Glomerular visceral epithelial cell (primary cell): ENCODE data around the gene CALM3.
"Not testable (repeated sequence)": the region's sequence is repeated elsewhere in the genome, so short reads cannot be mapped to it uniquely, and the experiment has no call there.

Source experiments
- DNase-seq: peaks from one replicate; pipeline ENCODE4 v3.0.0-alpha.2; 2016; ENCODE audit errors: extremely low spot score

CALM3 gene

DNA sequence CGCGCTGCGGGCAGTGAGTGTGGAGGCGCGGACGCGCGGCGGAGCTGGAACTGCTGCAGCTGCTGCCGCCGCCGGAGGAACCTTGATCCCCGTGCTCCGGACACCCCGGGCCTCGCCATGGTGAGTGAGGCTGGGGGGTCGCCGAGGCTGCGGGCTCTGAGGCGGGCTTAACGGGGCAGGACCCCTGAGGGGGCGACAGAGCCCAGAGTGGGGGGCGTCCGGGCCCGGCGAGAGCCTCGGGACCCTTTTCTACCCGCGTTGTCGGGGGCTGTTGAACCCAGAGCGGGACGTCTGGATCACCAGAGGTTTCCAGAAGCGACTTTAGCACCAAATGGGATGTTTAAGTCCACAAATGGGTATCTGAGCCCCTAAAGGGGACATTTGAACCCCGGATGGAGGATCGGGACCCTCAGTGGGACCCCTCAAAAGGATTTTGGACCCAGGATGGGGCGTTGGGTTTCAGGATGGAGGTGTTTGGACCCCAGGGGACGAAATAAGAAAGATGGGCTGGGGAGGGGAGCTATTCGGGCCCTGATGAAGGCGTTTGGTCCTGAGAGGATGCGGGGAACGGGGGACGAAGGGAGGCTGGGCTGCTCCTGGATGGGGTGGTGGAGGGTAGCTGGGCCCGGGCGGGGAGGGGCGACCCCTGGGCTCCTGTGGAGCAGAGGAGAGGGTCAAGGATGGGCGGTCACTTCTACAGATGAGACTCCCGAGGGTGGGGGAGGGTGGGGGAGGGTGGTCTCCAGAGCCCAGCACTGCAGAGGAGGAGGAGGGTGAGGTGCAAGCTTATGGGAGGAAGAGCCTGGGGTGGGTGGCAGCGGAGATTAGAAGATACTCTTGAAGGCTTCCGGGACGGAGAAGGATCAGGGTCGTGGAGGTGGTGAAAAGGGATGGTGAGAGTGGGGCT, at the start of gene CALM3:
CALM3 (plus strand) TSS at position 13 of the 907 bp plus-strand sequence; CDS start at position 118, 105 bp downstream.
- DNase-seq = no peak

DNA sequence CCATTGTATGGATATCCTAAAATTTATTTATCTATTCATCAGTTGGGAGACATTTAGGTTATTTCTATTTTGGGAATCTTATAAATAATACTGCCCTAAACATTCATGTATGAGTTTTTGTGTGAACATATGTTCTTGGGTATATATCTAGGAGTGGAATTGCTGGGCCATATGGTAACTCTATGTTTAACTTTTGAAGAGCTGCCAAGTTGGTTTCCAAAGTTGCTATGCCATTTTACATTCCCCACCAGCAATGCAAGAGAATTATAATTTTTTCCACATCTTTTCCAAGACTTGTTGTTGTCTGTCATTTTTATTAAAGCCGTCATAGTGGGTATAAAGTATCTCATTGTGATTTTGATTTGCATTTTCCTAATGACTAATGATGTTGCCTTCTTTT, 48.2 kb upstream of the CALM3 start:
- DNase-seq = no peak

DNA sequence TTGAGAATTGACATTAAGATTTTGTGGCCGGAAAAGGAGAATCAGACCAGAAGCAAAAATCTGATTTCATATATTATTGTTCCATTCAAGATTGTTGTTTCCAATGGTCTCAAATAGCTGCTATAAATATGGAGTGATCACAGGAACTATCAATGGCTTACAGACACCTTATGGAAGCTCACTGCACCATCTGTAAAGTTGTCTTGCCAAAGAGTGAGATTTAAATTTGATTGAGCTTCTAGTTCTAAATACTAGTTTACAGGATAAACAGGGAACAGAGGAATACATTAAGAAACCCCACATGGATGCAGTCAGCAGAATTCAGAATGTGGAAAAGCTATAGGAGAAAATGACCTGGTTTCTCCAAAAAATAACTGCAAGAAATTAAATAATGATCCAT, 47.0 kb upstream of the CALM3 start:
- DNase-seq = no peak

DNA sequence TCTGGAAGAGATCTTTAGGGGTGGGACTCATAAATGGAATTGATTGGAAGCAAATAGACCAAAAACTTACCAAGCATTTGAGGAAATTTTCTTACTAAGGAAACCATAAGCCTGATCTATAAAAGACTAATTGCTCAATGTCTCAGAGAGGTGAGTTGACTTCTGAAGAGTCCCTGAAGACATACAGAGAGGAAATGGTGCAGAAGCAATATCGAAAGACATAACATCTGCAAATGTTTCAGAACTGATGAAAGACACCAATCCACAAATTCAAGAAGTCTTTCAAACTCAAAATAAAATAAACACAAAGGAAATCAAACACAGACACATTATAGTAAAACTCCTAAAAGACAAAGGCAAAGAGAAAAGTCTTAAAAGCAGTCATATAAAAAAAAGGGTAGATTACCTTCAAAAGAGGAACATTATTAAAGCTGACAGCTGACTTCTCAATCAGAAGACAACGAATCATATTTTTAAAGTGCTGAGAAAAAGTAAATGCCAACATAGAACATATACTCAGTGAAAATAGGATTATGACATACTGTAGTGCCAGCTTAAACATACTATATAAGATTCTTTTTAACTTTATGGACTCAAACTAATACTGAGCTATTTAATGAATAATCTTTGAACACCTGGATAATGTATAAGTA, 45.4 kb upstream of the CALM3 start:
- DNase-seq = no peak

DNA sequence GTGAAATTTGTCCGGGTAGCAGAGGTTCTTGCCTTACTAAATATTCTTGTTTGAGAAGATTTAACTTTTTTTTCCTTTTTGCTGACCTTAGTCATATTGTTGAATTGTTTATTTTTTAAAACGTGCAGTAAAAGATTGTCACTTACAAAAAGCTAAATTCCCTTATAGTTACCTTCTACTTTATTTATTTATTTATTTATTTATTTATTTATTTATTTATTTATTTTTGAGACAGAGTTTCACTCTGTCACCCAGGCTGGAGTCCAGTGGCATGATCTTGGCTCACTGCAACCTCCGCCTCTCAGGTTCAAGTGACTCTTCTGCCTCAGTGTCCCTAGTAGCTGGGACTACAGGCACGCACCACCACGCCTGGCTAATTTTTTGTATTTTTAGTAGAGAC, 44.7 kb upstream of the CALM3 start:
- not testable (repeated sequence) for DNase-seq

DNA sequence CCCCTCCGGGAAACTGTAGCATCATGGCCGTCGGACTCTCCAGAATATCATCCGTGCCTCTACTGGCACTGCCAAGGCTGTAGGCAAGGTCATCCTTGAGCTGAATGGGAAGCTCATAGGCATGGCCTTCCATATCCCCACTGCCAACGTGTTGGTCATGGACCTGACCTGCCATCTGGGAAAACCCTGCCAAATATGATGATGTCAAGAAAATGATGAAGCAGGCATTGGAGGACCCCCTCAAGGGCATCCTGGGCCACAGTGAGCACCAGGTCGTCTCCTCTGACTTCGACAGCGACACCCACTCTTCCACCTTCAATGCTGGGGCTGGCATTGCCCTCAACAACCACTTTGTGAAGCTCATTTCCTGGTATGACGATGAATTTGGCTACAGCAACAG, 41.9 kb upstream of the CALM3 start:
- DNase-seq = no peak

DNA sequence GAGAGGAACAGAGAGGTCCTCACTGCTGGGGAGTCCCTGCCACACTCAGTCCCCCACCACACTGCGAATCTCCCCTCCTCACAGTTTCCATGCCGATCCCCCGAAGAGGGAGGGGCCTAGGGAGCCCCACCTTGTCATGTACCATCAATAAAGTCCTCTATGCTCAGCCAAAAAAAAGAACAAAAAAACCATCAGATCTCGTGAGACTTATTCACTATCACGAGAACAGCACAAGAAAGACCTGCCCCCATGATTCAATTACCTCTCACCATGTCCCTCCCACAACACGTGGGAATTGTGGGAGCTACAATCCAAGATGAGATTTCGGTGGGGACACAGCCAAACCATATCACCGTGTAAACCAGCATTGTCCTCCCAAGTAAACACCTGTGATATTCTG, 41.5 kb upstream of the CALM3 start:
- DNase-seq = not testable (repeated sequence)

DNA sequence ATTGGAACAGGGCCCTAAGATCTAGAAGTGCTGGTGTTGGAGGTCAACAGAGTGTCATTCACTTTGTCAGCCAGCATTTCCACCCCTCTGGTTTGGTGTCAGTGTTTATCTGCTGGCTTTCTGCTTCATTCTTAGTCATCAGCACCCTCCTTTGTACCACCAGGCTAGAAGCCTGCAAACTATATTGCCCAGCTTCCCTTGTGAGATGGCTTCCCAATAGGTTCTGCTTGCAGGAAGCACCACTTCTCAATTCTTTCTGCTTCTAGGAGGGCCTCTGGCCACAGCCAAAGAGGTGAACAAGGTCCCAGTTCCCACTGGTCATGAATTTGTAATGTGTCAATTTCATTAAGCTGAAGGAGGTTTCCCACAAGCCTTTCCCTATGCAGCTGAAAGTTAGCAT, 36.4 kb upstream of the CALM3 start:
- no peak for DNase-seq

DNA sequence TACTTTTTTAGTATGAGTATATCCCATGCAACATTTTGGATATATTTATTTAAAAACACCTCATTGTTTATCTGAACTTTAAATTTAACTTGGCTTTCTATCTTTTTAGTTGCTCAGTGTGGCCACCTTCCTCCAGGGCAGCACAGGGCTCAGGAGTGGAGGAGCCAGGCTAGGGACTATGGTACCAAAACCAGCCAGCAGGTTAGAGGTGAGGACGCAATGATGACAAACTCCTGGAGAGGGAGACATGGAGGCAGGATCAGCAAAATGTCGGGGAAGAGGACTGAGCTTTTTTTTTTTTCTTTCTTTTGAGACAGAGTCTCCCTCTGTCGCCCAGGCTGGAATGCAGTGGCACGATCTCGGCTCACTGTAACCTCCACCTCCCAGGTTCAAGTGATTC, 29.6 kb upstream of the CALM3 start:
- peak; percentile 21 for DNase-seq

DNA sequence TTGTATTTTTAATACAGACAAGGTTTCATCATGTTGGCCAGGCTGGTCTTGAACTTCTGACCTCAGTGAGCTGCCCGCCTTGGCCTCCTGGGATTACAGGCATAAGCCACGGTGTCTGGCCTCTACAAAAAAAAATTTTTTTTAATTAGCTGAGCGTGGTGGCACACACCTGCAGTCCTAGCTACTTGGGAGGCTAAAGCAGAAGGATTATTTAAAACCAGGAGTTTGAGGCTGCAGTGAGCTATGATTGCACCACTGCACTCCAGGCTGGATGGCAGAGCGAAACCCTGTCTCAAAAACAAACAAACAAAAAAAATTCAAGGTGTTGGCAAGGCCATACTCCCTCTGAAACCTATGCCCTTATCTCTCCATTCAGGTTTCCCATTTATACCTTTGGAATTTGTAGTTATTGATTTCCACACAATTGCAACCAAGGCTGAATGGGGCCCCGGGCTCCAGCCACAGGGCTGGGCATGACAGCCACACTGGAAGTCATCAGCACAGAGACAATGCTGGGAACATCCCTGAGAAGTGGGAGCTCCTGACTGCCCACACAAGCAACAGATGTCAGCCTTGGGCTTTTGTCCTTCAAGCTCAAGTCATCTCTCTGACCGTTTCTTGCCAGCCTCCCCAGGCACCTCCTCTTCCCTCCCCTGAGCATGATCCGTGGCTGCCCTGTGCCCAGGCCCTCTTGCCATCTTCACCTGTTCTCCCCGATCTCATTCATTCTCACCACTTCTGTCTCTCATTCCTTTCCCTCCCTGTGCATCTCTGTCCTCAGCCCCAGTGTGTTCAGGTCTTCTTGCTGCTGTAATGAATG, 27.2 kb upstream of the CALM3 start:
- DNase-seq = no peak

DNA sequence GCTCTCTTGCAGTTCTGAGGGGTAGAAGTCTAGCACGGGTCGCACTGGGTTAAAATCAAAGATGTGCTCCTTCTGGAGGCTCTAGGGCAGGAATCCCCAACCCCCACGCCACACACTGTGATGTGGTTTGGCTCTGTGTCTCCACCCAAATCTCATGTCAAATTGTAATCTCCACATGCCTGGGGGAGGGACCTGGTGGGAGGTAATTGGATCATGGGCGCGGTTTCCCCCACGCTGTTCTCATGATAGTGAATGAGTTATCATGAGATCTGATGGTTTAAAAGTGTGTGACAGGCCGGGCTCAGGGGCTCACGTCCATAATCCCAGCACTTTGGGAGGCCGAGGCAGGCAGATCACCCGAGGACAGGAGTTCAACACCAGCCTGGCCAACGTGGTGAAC, 26.6 kb upstream of the CALM3 start:
- no peak for DNase-seq

DNA sequence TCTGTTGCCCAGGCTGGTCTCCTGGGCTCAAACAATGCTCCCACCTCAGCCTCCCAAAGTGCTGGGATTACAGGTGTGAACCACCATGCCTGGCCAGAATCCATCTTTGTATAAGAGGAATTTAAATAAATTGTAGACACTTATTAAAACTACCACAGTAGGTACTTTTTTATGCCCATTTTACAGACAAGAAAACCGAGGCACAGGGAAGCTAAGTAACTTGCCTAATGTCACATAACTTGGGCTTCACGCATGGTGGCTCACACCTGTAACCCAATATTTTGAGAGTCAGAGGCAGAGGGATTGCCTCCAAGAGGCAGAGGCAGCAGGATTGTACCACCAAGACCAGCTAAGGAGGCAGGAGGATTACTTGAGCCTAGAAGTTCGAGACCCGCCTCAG, 22.7 kb upstream of the CALM3 start:
- DNase-seq = no peak

DNA sequence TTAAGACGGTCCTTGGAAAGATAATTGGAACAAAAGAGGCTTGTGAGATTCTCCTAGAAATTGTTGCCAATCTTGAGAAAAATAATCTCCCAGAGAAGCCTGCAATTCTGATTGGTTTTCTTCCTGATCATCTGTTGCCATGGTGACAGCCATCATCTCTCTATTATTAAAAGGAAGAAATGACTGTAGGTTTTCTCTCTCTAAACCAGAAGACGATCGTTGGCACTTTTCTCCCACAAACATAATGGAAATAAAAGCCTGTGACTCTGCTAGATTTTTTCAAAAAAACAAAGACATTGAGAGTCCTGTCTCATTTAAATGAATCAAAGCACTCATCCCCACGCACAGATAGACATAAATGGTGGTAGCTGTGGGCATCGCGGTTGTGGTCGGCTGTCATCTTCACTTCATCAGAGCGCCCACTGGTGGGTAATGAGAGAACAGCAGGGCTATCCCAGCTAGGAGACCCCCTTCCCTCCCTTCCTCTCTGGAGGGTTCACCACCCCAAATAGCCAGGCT, 21.7 kb upstream of the CALM3 start:
- DNase-seq = no peak

DNA sequence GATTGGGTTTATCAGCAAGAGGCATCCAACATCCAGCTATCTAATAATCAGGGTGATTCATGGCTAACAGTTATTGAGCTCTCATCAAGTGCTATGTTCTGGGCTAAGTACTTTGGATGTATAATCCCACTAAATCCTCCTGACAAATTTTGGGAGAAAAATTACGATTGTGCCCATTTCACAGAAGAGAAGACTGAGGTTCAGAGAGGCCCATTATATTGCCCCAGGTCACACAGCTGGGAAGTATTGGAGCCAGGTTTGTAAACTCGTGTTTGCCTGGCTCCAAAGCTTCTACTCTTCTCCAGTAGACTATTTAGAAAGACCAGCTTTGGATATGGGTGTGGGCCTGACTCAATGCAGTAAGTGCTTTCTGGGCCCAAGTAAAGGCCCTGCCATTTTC, 20.9 kb upstream of the CALM3 start:
- no peak for DNase-seq

DNA sequence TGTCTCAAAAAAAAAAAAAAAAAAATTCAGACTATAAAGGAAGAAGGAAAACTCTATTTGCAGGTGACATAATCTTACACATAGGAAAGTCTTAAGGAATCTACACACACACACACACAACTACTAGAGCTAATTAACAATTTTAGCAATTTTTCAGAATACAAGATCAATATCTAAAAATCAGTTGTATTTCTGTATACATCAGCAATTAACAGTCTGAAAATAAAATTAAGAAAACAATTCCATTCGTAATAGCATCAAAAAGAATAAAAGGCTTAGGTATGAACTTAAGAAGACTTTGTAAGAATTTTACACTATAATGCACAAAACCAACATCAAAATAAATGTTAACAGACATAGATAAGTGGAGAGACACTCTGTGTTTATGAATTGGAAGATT, 15.6 kb upstream of the CALM3 start:
- no peak for DNase-seq

DNA sequence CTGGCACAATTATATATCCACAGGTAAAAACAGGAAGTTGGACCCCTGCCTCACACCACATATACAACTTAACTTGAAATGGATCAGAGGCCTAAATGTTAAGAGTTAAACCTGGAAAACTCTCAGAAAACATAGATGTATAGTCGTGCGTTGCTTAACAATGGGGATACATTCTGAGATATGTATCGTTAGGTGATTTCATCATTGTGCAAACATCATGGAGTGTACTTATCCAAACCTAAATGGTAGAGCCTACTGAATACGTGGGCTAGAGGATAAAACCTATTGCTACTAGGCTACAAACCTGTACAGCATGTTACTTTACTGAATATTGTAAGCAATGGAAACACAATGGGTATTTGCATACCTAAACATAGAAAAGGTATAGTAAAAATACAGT, 14.8 kb upstream of the CALM3 start:
- DNase-seq = no peak

DNA sequence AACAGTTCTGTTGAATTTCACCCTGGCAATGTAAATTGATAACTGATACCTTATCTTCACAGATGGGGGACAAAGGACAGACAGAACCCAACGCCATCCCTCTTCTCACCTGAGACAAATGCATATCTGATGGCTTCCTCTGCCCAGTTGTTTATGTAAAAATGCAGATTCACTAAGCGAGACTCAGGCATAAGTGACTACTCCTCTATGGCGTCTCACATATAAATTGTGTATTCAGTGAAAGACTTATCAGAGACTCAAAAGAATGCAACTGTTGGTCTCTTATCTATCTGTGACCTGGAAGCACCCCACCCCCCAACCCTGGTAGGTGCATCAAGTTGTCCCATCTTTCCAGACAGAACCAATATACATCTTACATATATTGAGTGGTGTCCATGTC, 13.3 kb upstream of the CALM3 start:
- DNase-seq = no peak

DNA sequence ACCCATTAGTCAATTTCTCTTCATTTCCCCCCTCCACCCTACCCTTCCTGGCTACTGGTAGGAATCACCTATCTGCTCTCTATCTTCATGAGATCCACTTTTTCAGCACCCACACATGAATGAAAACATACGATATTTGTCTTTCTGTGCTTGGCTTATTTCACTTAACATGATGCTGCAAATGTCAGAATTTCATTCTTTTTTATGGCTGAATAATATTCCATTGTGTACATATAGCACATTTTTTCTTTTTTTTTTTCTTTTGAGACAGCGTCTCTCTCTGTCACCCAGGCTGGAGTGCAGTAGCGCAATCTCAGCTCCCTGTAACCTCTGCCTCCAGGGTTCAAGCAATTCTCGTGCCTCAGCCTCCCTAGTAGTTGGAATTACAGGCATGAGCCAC, 9.9 kb upstream of the CALM3 start:
- no peak for DNase-seq

DNA sequence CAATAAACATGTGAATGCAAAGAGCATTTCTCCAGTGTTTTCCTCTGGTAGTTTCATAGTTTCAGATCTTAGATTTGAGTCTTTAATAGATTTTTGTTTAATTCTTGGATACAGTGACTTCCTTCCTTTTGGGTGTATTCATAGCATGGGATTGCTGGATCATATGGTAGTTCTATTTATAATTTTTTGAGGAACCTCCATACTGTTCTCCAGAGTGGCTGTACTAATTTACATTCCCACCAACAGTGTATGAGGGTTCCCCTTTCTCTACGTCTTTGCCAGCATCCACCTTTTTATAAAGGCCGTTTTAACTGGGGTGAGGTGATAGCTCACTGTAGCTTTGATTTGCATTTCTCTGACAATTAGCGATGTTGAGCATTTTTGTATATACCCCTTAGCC, 9.3 kb upstream of the CALM3 start:
- no peak for DNase-seq

DNA sequence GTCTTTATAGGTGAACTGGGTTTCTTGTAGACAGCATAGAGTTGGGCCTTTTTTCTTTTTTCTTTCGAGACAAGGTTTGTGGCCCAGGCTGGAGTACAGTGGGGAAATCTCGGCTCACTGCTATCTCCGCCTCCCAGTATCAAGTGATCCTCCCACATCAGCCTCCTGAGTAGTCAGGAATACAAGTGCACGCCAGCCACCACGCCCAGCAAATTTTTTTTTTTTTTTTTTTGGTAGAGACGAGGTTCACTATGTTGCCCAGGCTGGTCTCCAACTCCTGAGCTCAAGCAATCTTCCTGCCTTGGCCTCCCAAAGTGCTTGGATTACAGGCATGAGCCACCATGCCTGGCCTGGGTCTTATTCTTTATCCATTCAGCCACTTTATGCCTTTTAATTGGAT, 5.1 kb upstream of the CALM3 start:
- DNase-seq = no peak

DNA sequence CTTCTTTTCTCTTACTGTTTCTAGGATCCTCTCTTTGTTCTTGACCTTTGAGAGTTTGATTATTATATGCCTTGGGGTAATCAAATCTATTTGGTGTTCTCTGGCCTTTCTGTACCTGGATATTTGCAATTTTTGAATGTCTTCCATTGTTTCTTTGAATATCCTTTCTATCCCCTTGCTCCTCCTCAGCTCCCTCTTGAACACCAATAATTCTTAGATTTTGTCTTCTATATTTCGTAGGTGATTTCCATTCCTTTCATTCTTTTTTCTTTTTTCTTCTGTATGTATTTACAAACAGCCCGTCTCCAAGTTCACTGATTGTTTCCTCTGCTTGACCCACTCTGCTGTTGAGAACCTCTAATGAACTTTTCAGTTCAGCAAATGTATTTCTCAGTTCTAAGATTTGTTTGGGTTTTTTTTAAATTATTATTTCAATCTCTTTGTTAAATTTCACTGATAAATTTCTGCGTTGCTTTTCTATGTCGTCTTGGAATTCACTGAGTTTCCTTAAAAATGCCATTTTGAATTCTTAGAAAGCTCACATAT, 2.7 kb upstream of the CALM3 start:
- DNase-seq = no peak
